GM19023 (cell line): ENCODE measurements around the gene NR6A1.

Experiments used
- ATAC-seq: cut with Tn5 transposase; IDR thresholded peaks from one replicate; pipeline ENCODE4 v1.9.1; 2021; ENCODE audit warnings: mild to moderate bottlenecking, moderate library complexity; ENCODE audit not compliant: unreplicated experiment

The NR6A1 gene

GRCh38 chr9:124511426-124511840 lies 259.7 kb downstream of the NR6A1 start:
- no peak for ATAC-seq

- no peak for ATAC-seq
Observed at GRCh38 chr9:124510650-124511425, 260.3 kb downstream of the NR6A1 start.

- ATAC-seq, result no peak
Observed at GRCh38 chr9:124507880-124508423, 263.2 kb downstream of the NR6A1 start.

GRCh38 chr9:124506931-124507879 lies 263.9 kb downstream of the NR6A1 start, which contains the start of gene NR5A1:
Gene NR5A1 (minus strand): TSS chr9:124507399. CDS start chr9:124503395, 4,004 bp downstream.
- no peak for ATAC-seq

- ATAC-seq, result no peak
Observed at GRCh38 chr9:124506433-124506832, 264.7 kb downstream of the NR6A1 start.

- no peak for ATAC-seq
Observed at GRCh38 chr9:124505901-124506346, 265.2 kb downstream of the NR6A1 start.

GRCh38 chr9:124505006-124505900 lies 265.9 kb downstream of the NR6A1 start:
- no peak for ATAC-seq

GRCh38 chr9:124504530-124505005 lies 266.5 kb downstream of the NR6A1 start:
- no peak for ATAC-seq

GRCh38 chr9:124503713-124504529 lies 267.2 kb downstream of the NR6A1 start:
- no peak for ATAC-seq

GRCh38 chr9:124502711-124503702 lies 268.1 kb downstream of the NR6A1 start:
- ATAC-seq, result no peak

GRCh38 chr9:124501771-124502320 lies 269.3 kb downstream of the NR6A1 start:
- no peak for ATAC-seq

- no peak for ATAC-seq
Observed at GRCh38 chr9:124500796-124501611, 270.1 kb downstream of the NR6A1 start.

- no peak for ATAC-seq
Observed at GRCh38 chr9:124500028-124500795, 270.9 kb downstream of the NR6A1 start.

- ATAC-seq, result no peak
Observed at GRCh38 chr9:124499216-124499615, 271.9 kb downstream of the NR6A1 start.

- no peak for ATAC-seq
Observed at GRCh38 chr9:124498499-124499146, 272.5 kb downstream of the NR6A1 start.

GRCh38 chr9:124498040-124498439 lies 273.1 kb downstream of the NR6A1 start:
- no peak for ATAC-seq
